ENCODE data around the gene GPALPP1.

GPALPP1 gene

GRCh38 chr13:44968434-44968815 lies 20.9 kb upstream of the GPALPP1 start:
- no peak for TF ChIP-seq CTCF (IDR thresholded peaks at IDR 0.05)

- TF ChIP-seq CTCF (IDR thresholded peaks at IDR 0.05), result peak; percentile 82
Observed at GRCh38 chr13:44969551-44970484, 19.5 kb upstream of the GPALPP1 start.

- TF ChIP-seq CTCF (IDR thresholded peaks at IDR 0.05), result no peak
Observed at GRCh38 chr13:44971656-44972595, 17.4 kb upstream of the GPALPP1 start.

- peak; percentile 56 for TF ChIP-seq CTCF (IDR thresholded peaks at IDR 0.05)
Observed at GRCh38 chr13:44972956-44973581, 16.3 kb upstream of the GPALPP1 start.

GRCh38 chr13:44974056-44974793 lies 15.1 kb upstream of the GPALPP1 start:
- TF ChIP-seq CTCF (IDR thresholded peaks at IDR 0.05), result no peak

- TF ChIP-seq CTCF (IDR thresholded peaks at IDR 0.05), result no peak
Observed at GRCh38 chr13:44976196-44976595, 13.1 kb upstream of the GPALPP1 start.

Data from LNCAP (cell line).